SK-N-MC (cell line): Measurements from ENCODE around the gene FARSB.

Source experiments
- FOXP2 ChIP-seq: optimal IDR thresholded peaks from 2 replicates; pipeline ENCODE3; 2011; ENCODE audit warnings: mild to moderate bottlenecking, moderate library complexity; ENCODE audit not compliant: insufficient read depth; ENCODE audit errors: extremely low read length, control extremely low read depth
- POLR2AphosphoS5 ChIP-seq: IDR thresholded peaks from 2 replicates; pipeline ENCODE4 v1.6.1; 2012; ENCODE audit warnings: mild to moderate bottlenecking, low read depth, low read length, borderline replicate concordance

DNA sequence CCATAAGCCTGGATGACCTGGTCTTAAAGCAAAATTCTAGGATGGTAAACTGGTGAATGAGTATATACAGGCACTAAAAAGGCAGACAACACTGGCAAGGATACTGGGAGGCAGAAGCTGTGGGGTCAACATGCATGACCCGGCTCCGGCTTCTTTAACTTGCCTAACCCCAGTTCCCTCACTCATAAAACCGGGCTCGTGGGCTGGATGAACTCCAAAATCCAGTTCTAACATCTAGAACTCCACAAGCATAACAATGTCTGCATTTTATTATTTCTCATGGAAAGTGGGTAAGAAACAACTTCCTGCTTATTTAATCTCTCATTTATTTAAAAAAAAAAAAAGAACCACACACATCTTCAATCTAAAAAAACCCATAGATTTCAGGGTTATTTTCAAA, 57.3 kb downstream of the FARSB start:
- TF ChIP-seq POLR2AphosphoS5 = no peak
- TF ChIP-seq FOXP2 = no peak
